Measurements from ENCODE around the gene DDX24.

DNA sequence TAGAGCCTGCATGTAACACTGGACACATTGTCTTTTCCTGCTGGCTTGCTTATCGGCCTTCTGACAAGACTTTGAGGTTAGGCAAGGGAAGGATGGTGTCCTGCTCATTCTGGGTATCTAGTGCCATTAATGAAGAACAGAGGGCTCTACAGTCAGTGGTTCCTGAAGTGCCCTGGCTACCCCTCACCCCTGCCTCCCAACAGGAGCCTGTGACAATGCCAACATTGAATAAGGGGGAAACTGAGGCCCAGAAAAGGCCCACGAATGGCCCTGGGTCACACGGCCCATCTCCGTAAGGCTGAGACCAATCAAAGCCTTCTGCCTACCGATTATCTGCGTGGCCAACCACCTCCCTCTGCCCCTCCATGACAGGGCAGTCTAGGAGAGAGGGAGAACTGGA is 46.3 kb upstream of the DDX24 start:
- TF ChIP-seq EZH2phosphoT487 (IDR thresholded peaks at IDR 0.05; ENCODE audit: insufficient read depth, low read depth) (no peak), EZH2 (IDR thresholded peaks at IDR 0.05; ENCODE audit: insufficient read depth, poor library complexity, severe bottlenecking) (no peak)
